ENCODE results near the gene RAB27B.

DNA sequence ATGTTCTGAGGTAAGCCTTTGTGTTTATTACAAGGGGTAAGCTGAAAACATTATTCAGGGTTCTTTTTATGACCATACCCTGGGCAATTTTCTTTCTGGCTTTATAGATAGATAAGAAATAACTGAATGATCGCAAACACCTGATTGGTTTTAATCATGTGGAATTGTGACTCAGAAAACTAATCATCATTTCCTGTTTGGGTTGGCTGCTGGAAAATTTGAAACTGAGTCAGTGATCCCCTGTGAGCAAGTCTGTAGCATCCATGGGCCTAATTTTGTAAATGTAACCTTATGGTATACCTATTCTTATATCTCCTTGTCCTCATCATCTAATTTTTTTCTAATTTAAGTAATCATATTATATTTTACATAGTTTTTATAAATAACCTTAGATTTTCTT lies 96.7 kb downstream of the RAB27B start:
- TF ChIP-seq EZH2 (IDR thresholded peaks at IDR 0.05; ENCODE audit: borderline replicate concordance, low read depth, low read length, severe bottlenecking) (no peak), CTCF (IDR thresholded peaks at IDR 0.05; ENCODE audit: borderline replicate concordance, extremely low read depth, low read length, poor library complexity, severe bottlenecking) (no peak)
